Stimulated activated CD4-positive, alpha-beta T cell treated with anti-CD3 and anti-CD28 coated beads, TNF-alpha, amount 100 ng/mL, for 1 hour (primary cell): ENCODE measurements around the gene SSTR3.
"Not testable (repeated sequence)": the region's sequence is repeated elsewhere in the genome, so short reads cannot be mapped to it uniquely, and the experiment has no call there.

Source experiments
- DNase-seq, 3 donors: peaks; one replicate each; pipeline ENCODE4 v3.0.0-alpha.2; 2020; ENCODE audit warnings: low read depth in 3 of 3, low spot score in 1 of 3

Gene SSTR3

GRCh38 chr22:37211866-37212173, 457 bp downstream of the SSTR3 start:
- DNase-seq = no peak

- DNase-seq = no peak
Measured at GRCh38 chr22:37211075-37211865, 1.0 kb downstream of the SSTR3 start.

- DNase-seq = no peak
Measured at GRCh38 chr22:37210041-37210803, 2.1 kb downstream of the SSTR3 start.

DNA sequence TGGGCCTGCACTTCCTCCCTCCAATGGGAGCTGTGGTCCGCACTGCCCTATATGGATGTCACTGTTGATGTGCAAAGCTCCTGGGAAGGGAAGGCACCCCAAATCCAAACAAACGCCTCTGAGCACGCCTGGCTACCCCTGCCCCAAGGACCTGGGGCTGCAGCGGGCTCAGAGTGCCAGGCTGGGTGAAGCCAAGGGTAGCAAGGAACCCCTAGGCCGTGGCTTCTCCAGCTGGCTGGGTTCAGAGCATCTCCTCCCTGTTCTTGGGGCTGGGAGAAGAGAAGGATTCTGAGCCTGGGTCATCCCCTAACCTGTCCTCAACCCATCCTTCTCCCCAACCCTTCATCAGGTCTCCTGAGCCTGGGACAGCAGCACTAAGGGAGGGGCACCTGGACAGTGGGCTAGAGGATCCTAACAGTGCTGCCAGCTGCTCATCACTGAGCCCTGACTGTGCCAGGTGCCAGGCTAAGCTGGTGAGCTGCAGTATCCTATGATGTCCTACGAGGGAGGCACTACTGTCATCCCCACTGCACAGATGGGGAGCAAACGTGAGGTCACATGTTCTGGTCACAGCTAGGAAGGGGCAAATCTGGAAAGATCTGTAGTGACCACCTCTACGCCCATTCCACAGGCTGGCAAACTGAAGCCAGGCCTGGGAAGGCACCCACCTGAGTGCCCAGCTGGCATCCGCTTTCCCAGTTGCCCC, 3.0 kb downstream of the SSTR3 start:
- no peak for DNase-seq

GRCh38 chr22:37208401-37209139, 3.7 kb downstream of the SSTR3 start:
- no peak for DNase-seq

DNA sequence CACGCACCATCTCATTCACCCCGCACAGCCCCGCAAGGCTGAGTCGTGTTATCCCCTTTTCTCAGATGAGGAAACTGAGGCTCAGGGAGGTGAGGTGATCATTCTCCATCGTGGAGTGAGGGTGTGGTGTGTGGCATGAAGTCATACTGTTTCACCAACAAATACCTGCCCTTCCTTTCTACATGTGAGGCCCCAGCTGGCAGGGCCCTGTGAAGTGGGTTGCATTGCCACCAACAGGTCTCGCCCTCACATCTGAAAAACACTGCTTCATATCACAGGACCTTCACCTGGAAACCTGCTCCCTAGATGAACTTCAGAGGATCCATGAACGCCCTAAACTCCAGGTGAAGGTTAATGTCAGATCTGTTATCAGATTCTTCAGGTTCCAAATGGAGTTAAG, 4.3 kb downstream of the SSTR3 start:
- no peak for DNase-seq

- DNase-seq = no peak
Measured at GRCh38 chr22:37206841-37207821, 5.1 kb downstream of the SSTR3 start.

GRCh38 chr22:37206118-37206840, 6.0 kb downstream of the SSTR3 start:
- no peak for DNase-seq

DNA sequence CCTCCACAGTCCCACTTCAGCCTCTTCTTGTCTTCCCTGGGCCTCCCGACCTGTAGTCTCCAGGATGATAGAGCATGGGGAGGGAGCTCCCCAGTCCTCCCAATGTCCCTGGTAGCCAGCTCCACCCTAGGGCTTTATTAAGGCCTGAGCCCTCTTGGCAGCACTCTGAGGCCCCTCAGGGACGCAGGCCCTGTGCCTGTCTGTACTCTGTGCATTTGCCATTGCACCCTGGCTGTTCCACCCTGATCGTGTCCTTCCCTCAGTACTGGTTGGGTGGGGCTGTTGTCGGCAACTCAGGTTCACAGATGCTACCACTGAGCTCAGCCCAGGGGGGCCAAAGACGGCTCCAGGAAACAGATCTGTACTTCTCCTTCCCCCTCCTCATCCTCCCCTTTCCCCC, 7.2 kb downstream of the SSTR3 start:
- no peak for DNase-seq

DNA sequence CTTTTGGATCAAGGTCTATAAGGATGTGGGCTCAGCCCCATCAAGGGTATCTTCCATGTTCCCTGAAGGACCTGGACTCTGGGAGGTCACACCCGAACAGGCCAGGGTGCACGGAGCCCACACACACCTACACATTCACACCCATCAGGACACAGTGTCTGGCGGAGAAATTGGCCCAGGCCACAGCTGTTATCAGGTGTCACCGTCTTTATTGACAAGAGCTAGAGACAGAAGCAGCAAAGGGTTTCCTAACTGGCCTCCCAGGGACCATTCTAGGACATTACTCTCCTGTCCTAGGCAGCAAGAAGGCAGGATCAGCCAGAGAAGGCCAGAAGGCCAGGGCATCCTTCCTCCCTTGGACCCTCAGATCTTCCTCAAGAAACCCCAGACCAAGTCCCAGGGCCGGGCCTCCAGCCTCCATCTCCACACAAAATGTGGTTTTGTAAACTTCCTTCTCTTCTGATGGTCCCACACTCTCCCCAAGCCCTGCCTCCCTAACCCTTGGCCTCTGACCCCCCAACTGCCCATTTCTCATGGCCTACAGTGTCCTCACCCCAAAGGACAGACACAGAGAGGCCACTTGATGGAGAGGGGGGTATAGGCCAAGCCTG, 8.1 kb downstream of the SSTR3 start:
- DNase-seq = no peak

GRCh38 chr22:37203354-37204044, 8.8 kb downstream of the SSTR3 start:
- no peak for DNase-seq

DNA sequence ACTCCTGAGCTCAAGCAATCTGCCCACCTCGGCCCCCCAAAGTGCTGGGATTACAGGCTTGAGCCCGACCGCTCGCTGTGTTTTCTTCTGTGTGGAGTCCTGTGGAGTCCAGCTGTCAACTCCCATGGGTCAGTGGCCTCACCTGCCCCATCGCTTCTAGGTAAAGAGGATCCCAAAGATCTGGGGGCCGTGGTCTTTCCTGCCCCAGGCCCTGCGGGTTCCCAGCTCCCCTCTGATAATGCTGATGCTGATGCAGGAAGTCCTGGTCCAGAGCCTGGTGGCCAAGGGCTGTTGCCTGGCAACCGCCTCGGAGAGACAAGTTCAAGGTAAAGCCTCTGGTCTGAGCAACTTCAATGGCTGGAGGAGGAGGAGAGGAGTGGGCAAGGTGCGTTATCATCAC, 9.6 kb downstream of the SSTR3 start:
- no peak for DNase-seq

DNA sequence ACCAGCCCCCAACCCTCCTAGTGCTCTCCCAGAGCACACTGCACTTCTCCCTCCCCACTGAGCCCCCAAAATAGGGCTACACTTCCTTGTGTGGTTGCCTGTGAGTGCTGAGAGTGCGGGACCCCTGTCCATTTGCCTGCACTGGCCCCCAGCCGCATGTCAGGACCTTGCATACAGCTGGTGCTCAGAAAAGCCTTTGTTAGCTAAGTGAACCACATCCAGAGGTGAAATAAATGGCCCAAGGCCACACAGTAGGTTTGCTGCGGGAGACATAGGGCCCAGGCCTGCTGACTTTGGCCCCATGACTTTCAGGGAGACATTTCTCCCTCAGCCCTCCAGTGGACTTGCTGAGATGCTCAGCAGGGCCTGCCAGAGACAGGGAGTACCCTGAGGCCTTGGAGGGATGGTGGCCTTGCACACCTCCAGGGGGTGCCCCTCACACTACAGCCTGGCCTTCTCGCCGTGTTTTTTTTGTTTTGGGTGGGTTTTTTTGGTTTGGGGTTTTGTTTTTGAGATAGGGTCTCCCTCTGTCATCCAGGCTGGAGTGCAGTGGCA, 10.2 kb downstream of the SSTR3 start:
- no peak for DNase-seq

DNA sequence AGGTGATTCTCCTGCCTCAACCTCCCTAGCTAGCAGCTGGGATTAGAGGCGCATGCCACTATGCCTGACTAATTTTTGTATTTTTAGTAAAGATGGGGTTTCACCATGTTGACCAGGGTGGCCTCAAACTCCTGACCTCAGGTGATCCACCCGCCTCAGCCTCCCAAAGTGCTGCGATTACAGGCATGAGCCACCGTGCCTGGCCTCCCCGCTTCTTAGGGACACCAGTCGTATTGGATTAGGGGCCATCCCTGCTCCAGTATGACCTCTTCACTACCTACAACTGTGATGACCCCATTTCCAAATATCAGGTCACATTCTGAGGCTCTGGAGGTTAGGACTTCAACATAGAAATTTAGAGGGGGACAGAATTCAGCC, 10.8 kb downstream of the SSTR3 start:
- not testable (repeated sequence) for DNase-seq

DNA sequence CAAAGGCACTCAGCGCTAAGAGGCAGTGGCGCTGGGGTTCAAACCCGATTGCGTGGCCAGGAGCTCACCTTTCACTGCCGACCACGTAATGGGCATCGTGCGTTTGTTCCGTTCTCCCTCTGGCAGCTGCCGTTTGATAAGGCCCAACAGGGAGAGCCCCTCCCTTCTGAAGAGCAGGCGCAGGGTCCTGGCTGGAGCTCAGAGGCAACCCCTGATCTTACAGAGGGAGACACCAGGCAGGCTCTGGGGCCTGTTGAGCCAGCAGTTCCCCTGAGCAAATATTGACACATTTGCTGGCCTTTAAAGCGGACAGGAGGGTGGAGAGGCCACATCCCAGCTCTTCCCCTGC, 12.5 kb downstream of the SSTR3 start:
- no peak for DNase-seq

- DNase-seq = peak; percentile 97 to 100 (median 99)
Measured at GRCh38 chr22:37199103-37199759, 13.0 kb downstream of the SSTR3 start.

GRCh38 chr22:37198258-37199102, 13.8 kb downstream of the SSTR3 start:
- DNase-seq = peak; percentile 71 to 97 (median 79)
